SK-N-SH (cell line): ENCODE measurements around the gene FAM9A. TPM values are rescaled to one million over a fixed set of nuclear protein-coding genes. Genes with fewer than 3 reads are reported as not detected.

ENCODE experiments used
- CTCF ChIA-PET: fragments of 300-600, 350-600 bp; formaldehyde crosslinking; extraction: SDS; loops from one replicate; lab custom pipeline; 2021; lab: Yijun Ruan, JAX
- POLR2A ChIA-PET: fragments of 350-600 bp; sonication (Branson Sonifier 250); formaldehyde crosslinking; extraction: SDS; loops from one replicate; lab custom pipeline; 2020; ENCODE audit warnings: antibody characterized with exemption, inconsistent platforms; lab: Yijun Ruan, JAX
- DNase-seq: peaks from one replicate; pipeline ENCODE4 v3.0.0; 2012
- H2AFZ ChIP-seq: fragments of 200-600 bp; sonication (generic); 2 replicates; pipeline ENCODE4 v1.8.1; 2016; ENCODE audit warnings: antibody characterized with exemption, mild to moderate bottlenecking, low read depth
- H3F3A ChIP-seq: fragments of 200-600 bp; sonication (generic); replicated peaks from 2 replicates; pipeline ENCODE3; 2016; ENCODE audit warnings: antibody characterized with exemption, mild to moderate bottlenecking; ENCODE audit not compliant: insufficient read depth
- H3K27ac ChIP-seq, 2 experiments: fragments of 200-500 bp in 1 of 2; fragments of 200-600 bp in 1 of 2; sonication (Bioruptor generic) in 1 of 2; sonication (generic), shearing (Covaris generic) in 1 of 2; 2 replicates each; pipeline versions ENCODE4 v1.5.1 to v1.6.1; 2014 to 2016; ENCODE audit warnings: low read depth in 2 of 2, inconsistent platforms in 1 of 2, low read length in 1 of 2, mild to moderate bottlenecking in 1 of 2, mixed read lengths in 1 of 2
- H3K27me3 ChIP-seq: fragments of 200-600 bp; sonication (generic), shearing (Covaris generic); 2 replicates; pipeline ENCODE4 v1.6.1; 2016; ENCODE audit warnings: mixed run types; ENCODE audit not compliant: insufficient read depth
- H3K36me3 ChIP-seq, 2 experiments: fragments of 200-500 bp in 1 of 2; fragments of 200-600 bp in 1 of 2; sonication (Bioruptor generic) in 1 of 2; sonication (generic) in 1 of 2; replicated peaks in 1 of 2; 2 replicates each; pipeline versions ENCODE3 to v1.5.1; 2014 to 2016; ENCODE audit warnings: low read length in 1 of 2, mild to moderate bottlenecking in 1 of 2; ENCODE audit not compliant: insufficient read depth in 2 of 2, control insufficient read depth in 1 of 2
- H3K4me1 ChIP-seq, 2 experiments: fragments of 200-500 bp in 1 of 2; fragments of 200-600 bp in 1 of 2; sonication (Bioruptor generic) in 1 of 2; sonication (generic), shearing (Covaris generic) in 1 of 2; 2 replicates each; pipeline versions ENCODE4 v1.5.1 to v1.6.1; 2014 to 2016; ENCODE audit warnings: low read depth in 1 of 2, low read length in 1 of 2, mixed run types in 1 of 2; ENCODE audit not compliant: insufficient read depth in 2 of 2, control insufficient read depth in 1 of 2
- H3K4me2 ChIP-seq: fragments of 200-600 bp; sonication (generic), shearing (Covaris generic); 2 replicates; pipeline ENCODE4 v1.6.1; 2017; ENCODE audit warnings: mixed run types
- H3K4me3 ChIP-seq, 2 experiments: fragments of 200-500 bp in 1 of 2; fragments of 200-600 bp in 1 of 2; sonication (Bioruptor generic) in 1 of 2; sonication (generic), shearing (Covaris generic) in 1 of 2; 2 replicates each; pipeline versions ENCODE4 v1.5.1 to v1.8.1; 2014 to 2016; ENCODE audit warnings: low read depth in 2 of 2, inconsistent platforms in 1 of 2, low read length in 1 of 2, mild to moderate bottlenecking in 1 of 2, mixed read lengths in 1 of 2, moderate library complexity in 1 of 2
- H3K79me2 ChIP-seq: fragments of 200-600 bp; sonication (generic); 2 replicates; pipeline ENCODE4 v1.8.1; 2017; ENCODE audit warnings: mild to moderate bottlenecking; ENCODE audit not compliant: insufficient read depth
- H3K9ac ChIP-seq: fragments of 200-600 bp; sonication (generic); 2 replicates; pipeline ENCODE4 v1.6.1; 2017; ENCODE audit warnings: mixed run types
- H3K9me2 ChIP-seq: fragments of 200-600 bp; sonication (generic); 2 replicates; pipeline ENCODE4 v1.6.1; 2017; ENCODE audit warnings: mixed run types
- H3K9me3 ChIP-seq: fragments of 200-600 bp; sonication (generic); 2 replicates; pipeline ENCODE4 v1.6.1; 2017; ENCODE audit warnings: mixed run types, mild to moderate bottlenecking, moderate library complexity
- H4K20me1 ChIP-seq: fragments of 200-600 bp; sonication (generic); 2 replicates; pipeline ENCODE4 v1.6.1; 2017; ENCODE audit warnings: mild to moderate bottlenecking, mixed run types; ENCODE audit not compliant: insufficient read depth
- CHD2 ChIP-seq: fragments of 150-350 bp; IDR thresholded peaks from 2 replicates; pipeline ENCODE4 v1.6.1; 2018; ENCODE audit warnings: low read length; ENCODE audit not compliant: partially characterized antibody
- CTCF ChIP-seq: fragments of 200-600 bp; sonication (generic); IDR thresholded peaks from 2 replicates; pipeline ENCODE4 v1.6.1; 2017; ENCODE audit warnings: antibody characterized with exemption, mild to moderate bottlenecking, moderate library complexity
- ELF1 ChIP-seq: IDR thresholded peaks from 2 replicates; pipeline ENCODE4 v1.4.0; 2012
- FOSL2 ChIP-seq: IDR thresholded peaks from 2 replicates; pipeline ENCODE4 v1.4.0; 2012; ENCODE audit warnings: low read depth, mild to moderate bottlenecking, moderate library complexity, borderline replicate concordance
- FOXM1 ChIP-seq: IDR thresholded peaks from 2 replicates; pipeline ENCODE4 v1.4.0; 2012; ENCODE audit warnings: low read depth, mild to moderate bottlenecking
- GABPA ChIP-seq: IDR thresholded peaks from 2 replicates; pipeline ENCODE4 v1.4.0; 2012; ENCODE audit warnings: low read depth, mild to moderate bottlenecking
- IRF3 ChIP-seq: fragments of 150-350 bp; IDR thresholded peaks from 2 replicates; pipeline ENCODE4 v1.6.1; 2016; ENCODE audit warnings: mild to moderate bottlenecking, low read depth, low read length
- MAX ChIP-seq: IDR thresholded peaks from 2 replicates; pipeline ENCODE4 v1.4.0; 2012; ENCODE audit warnings: low read depth
- MXI1 ChIP-seq: IDR thresholded peaks from 2 replicates; pipeline ENCODE4 v1.6.1; 2012; ENCODE audit warnings: mild to moderate bottlenecking, low read depth, low read length, improper control_type of control experiment
- NFIC ChIP-seq: IDR thresholded peaks from 2 replicates; pipeline ENCODE4 v1.4.0; 2012; ENCODE audit warnings: borderline replicate concordance
- NRF1 ChIP-seq: IDR thresholded peaks from 2 replicates; pipeline ENCODE4 v1.6.1; 2012; ENCODE audit warnings: low read depth, mild to moderate bottlenecking, low read length
- PBX3 ChIP-seq: IDR thresholded peaks from 2 replicates; pipeline ENCODE4; 2012
- RAD21 ChIP-seq: IDR thresholded peaks from 2 replicates; pipeline ENCODE4 v1.6.1; 2012; ENCODE audit warnings: mild to moderate bottlenecking, low read length
- RCOR1 ChIP-seq: fragments of 150-350 bp; IDR thresholded peaks from 2 replicates; pipeline ENCODE4 v1.6.1; 2017; ENCODE audit warnings: antibody characterized with exemption, low read length
- RFX5 ChIP-seq: IDR thresholded peaks from 2 replicates; pipeline ENCODE4 v1.6.1; 2012; ENCODE audit warnings: mild to moderate bottlenecking, improper control_type of control experiment, low read length
- TCF12 ChIP-seq: IDR thresholded peaks from 2 replicates; pipeline ENCODE4 v1.4.0; 2012
- TEAD4 ChIP-seq: IDR thresholded peaks from 2 replicates; pipeline ENCODE4 v1.4.0; 2012; ENCODE audit warnings: mild to moderate bottlenecking, borderline replicate concordance; ENCODE audit not compliant: insufficient read depth
- USF2 ChIP-seq: fragments of 150-350 bp; IDR thresholded peaks from 2 replicates; pipeline ENCODE4 v1.6.1; 2017; ENCODE audit warnings: antibody characterized with exemption, low read length, low read depth, borderline replicate concordance
- YY1 ChIP-seq: IDR thresholded peaks from 2 replicates; pipeline ENCODE4 v1.4.0; 2012; ENCODE audit warnings: low read depth, mild to moderate bottlenecking
- ZBTB33 ChIP-seq: IDR thresholded peaks from 2 replicates; pipeline ENCODE4 v1.4.0; 2012; ENCODE audit warnings: low read depth, borderline replicate concordance
- WGBS: methylation state at CpG from one replicate; pipeline ENCODE4 v1.1.6; 2017; ENCODE audit warnings: low lambda C conversion rate; 5-methylcytosine and 5-hydroxymethylcytosine counted together
- polyA plus RNA-seq, 3 experiments: library from polyadenylated mRNA; depleted of rRNA; stranded (reverse); fragments of >200 nt; gene quantifications; 2 replicates each; pipeline ENCODE4 v1.2.3, GENCODE V29; 2012

Gene FAM9A
- polyA plus RNA-seq, 1 of the 3 experiments (the other 2 are of a cell fraction) = not detected

GRCh38 chrX:8849945-8850344, 48.8 kb upstream of the FAM9A start:
- H3K4me3 ChIP-seq = no peak overlapping the region
- H3K79me2 ChIP-seq = no peaks in the 10 kb centered on the region
- 20% methylated on average over 2 of the region's 2 CpGs for WGBS
- H3K9me2 ChIP-seq = no peaks in the 10 kb centered on the region
- H3K9ac ChIP-seq = no peak overlapping the region
- no peaks in the 10 kb centered on the region for H4K20me1 ChIP-seq
- no peaks in the 10 kb centered on the region for H3F3A ChIP-seq
- H3K4me2 ChIP-seq = no peak overlapping the region
- peak; percentile 6 for DNase-seq
- H3K9me3 ChIP-seq = no peaks in the 10 kb centered on the region
- no peak overlapping the region for H2AFZ ChIP-seq
- POLR2A ChIA-PET = no interaction called here
- H3K36me3 ChIP-seq = no peaks in the 10 kb centered on the region
- peak; percentile 21; the same call in 1 of the 2 replicates for TF ChIP-seq CTCF
- TF ChIP-seq TCF12 = no peak
- CTCF ChIA-PET = no interaction called here
- no peak overlapping the region for H3K27ac ChIP-seq
- no peaks in the 10 kb centered on the region for H3K4me1 ChIP-seq
- H3K27me3 ChIP-seq = no peaks in the 10 kb centered on the region; the same call in 1 of the 2 replicates

- POLR2A ChIA-PET = no interaction called here
- H3K9ac ChIP-seq = no peak overlapping the region
- 9% methylated on average over 2 of the region's 2 CpGs for WGBS
- no peaks in the 10 kb centered on the region for H3K79me2 ChIP-seq
- no peaks in the 10 kb centered on the region for H3K9me3 ChIP-seq
- no peaks in the 10 kb centered on the region for H3K4me1 ChIP-seq
- CTCF ChIA-PET = no interaction called here
- no peak overlapping the region for H3K4me2 ChIP-seq
- H3K36me3 ChIP-seq = no peaks in the 10 kb centered on the region
- DNase-seq = no peak
- H3K27ac ChIP-seq = no peak overlapping the region
- no peaks in the 10 kb centered on the region for H3F3A ChIP-seq
- H3K4me3 ChIP-seq = no peak overlapping the region
- no peaks in the 10 kb centered on the region for H4K20me1 ChIP-seq
- H3K9me2 ChIP-seq = no peaks in the 10 kb centered on the region
- no peak overlapping the region for H2AFZ ChIP-seq
- H3K27me3 ChIP-seq = no peaks in the 10 kb centered on the region; the same call in 1 of the 2 replicates
- TF ChIP-seq TEAD4 (no peak), CTCF (no peak), NFIC (no peak), CHD2 (no peak), YY1 (no peak), FOSL2 (no peak), MAX (no peak), MXI1 (no peak), IRF3 (no peak), GABPA (no peak), RFX5 (no peak), NRF1 (no peak), RAD21 (no peak), FOXM1 (no peak), PBX3 (no peak), ELF1 (no peak), ZBTB33 (no peak), USF2 (no peak), RCOR1 (no peak)
Measured at GRCh38 chrX:8849458-8849857, 48.3 kb upstream of the FAM9A start.
